NCI-H748 (cell line): ENCODE data around the gene ART1.

Source experiments
- DNase-seq: peaks from one replicate; lab custom pipeline; 2025; ENCODE audit not compliant: unreplicated experiment; lab: John Stamatoyannopoulos, UW

The ART1 gene

GRCh38 chr11:3712274-3712673, 67.3 kb downstream of the ART1 start:
- DNase-seq = no peak
